Thyroid gland (tissue), 4 donors: ENCODE data around the gene RASA3.

ENCODE experiments used
- POLR2A ChIP-seq, 2 donors: fragments of 450-650 bp; IDR thresholded peaks; one replicate each; pipeline ENCODE4 v1.6.1; 2017; ENCODE audit warnings: antibody characterized with exemption in 2 of 2, mild to moderate bottlenecking in 2 of 2, moderate library complexity in 1 of 2
- TF ChIP-seq, protein P1 (sequence below), 6 experiments: fragments of 200-600 bp in 3 of 6; fragments of 450-650 bp in 3 of 6; sonication (generic) in 3 of 6; IDR thresholded peaks; one replicate each; pipeline ENCODE4 v1.5.1; 2016 to 2019; ENCODE audit warnings: antibody characterized with exemption in 6 of 6, mild to moderate bottlenecking in 2 of 6, inconsistent platforms in 1 of 6, moderate library complexity in 1 of 6

DNA sequence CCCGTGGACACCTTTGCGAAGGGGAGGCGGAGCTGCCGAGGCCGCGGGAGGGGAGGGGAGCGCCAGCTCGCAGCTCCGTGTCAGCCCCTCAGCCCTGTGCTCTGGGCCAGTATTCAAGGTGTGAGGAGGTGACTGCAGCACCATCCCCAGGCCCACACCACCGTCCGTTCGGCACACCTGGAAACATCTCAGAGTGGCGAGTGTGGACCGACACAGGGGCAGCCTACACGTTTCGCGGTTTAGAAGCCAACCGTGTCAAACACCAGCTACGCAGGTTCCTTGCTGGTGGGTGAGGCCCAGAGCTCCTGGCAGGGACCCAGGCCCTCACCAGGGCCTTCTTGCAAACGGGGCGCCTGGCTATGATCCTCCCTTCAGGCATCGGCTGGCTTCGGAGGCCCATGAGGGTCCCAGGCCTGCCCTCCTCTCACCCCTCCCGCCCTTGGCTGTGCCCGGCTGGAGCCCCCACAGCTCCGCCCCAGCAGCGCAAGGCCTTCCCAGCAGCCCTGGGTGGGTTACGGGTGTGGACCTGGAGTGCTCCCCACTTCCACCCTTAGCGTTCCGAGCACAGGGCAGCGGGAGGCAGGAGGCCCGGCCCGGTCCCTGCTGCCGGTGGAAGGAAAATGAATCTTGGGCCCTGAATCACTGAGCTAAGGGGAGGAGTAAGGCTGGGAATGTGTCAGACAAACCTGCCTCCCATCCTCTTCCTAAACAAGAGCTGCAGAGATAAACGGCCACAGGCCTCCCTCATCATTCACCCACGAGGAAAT lies 159.8 kb downstream of the RASA3 start:
- TF ChIP-seq, protein P1, sequence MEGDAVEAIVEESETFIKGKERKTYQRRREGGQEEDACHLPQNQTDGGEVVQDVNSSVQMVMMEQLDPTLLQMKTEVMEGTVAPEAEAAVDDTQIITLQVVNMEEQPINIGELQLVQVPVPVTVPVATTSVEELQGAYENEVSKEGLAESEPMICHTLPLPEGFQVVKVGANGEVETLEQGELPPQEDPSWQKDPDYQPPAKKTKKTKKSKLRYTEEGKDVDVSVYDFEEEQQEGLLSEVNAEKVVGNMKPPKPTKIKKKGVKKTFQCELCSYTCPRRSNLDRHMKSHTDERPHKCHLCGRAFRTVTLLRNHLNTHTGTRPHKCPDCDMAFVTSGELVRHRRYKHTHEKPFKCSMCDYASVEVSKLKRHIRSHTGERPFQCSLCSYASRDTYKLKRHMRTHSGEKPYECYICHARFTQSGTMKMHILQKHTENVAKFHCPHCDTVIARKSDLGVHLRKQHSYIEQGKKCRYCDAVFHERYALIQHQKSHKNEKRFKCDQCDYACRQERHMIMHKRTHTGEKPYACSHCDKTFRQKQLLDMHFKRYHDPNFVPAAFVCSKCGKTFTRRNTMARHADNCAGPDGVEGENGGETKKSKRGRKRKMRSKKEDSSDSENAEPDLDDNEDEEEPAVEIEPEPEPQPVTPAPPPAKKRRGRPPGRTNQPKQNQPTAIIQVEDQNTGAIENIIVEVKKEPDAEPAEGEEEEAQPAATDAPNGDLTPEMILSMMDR (IDR thresholded peaks at IDR 0.05), result no peak
- TF ChIP-seq POLR2A (IDR thresholded peaks at IDR 0.05), result no peak
